GM18520 (cell line): ENCODE data around the gene AP3D1.

ENCODE experiments used
- ATAC-seq: cut with Tn5 transposase; IDR thresholded peaks from one replicate; pipeline ENCODE4 v1.9.1; 2021; ENCODE audit not compliant: unreplicated experiment

Gene AP3D1

GRCh38 chr19:2181633-2181997, 30.2 kb upstream of the AP3D1 start:
- ATAC-seq, result no peak

DNA sequence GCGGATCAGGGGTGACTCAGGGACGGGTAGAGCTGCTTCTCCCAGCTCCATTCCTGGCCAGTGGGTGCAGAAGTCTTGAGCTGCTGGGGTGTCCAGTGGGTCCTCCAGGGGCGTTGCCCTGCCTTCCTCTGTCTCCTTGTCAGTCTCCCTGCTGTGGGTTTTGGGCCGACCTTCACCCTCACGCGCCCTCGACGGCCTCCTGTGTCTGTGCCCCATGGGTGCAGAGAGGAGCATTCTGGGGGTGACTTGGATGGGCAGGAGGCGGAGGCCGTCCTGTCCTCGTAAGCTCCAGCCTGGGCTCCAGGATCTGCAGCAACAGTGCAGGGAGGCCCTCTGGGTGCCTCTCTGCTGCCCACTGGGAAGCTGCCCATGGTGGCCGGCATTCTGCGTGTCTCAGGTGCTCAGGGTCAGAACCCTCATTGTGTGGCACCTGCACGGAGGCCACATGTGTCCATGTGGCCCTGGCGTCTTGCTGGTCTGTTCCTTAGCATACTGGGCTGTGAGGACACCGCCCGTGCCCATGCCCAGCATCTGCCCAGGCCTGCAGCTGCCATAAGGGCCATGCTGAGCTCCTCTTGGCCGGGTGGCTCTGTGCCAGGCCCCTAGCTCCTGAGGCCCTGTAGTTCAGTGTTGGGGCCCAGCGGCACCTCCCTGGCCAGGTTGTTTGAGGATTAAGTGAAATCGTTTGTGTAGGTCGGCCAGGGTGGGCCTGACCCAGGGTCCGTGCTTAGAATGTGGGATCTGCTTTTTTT, 29.7 kb upstream of the AP3D1 start:
- no peak for ATAC-seq

DNA sequence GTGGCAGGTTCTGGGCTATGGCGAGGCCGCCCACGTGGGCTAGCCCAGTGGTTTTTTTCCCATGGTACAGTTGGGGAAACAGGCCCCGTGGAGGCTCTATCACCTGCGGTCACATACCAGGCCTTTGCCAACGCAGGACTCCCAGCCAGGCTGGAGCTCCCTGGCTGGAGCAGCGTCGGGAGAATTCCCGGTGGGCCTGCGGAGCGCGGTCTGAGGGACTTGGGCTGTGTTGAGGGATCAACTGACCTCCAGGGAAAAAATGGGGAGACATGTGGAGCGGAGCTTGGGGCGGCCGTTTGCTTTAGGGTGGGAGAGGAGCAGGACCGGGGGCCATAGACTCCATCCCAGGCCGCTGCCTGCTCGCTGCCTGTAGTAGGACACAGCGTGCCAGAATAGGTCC, 28.7 kb upstream of the AP3D1 start:
- no peak for ATAC-seq

- ATAC-seq, result no peak
Measured at GRCh38 chr19:2179095-2179494, 27.7 kb upstream of the AP3D1 start.

- ATAC-seq, result no peak
Measured at GRCh38 chr19:2176337-2176994, 25.1 kb upstream of the AP3D1 start.

DNA sequence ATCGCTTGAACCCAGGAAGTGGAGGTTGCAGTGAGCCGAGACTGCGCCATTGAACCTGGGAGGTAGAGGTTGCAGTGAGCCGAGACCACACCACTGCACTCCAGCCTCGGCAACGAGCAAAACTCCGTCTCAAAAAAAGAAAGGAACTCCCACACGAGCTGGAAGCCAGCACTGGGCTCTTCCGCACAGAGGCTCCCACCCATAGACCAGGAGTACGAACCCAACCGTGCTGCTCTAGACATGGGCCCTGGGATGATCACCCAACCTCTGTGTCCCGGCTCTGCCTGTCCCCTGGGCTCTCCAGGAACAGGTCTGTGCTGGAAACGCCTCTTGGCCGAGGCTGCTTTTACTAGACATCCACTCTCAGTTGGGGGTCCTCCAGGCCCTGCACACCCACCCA, 24.4 kb upstream of the AP3D1 start:
- no peak for ATAC-seq

- ATAC-seq, result no peak
Measured at GRCh38 chr19:2173767-2174577, 22.6 kb upstream of the AP3D1 start.

DNA sequence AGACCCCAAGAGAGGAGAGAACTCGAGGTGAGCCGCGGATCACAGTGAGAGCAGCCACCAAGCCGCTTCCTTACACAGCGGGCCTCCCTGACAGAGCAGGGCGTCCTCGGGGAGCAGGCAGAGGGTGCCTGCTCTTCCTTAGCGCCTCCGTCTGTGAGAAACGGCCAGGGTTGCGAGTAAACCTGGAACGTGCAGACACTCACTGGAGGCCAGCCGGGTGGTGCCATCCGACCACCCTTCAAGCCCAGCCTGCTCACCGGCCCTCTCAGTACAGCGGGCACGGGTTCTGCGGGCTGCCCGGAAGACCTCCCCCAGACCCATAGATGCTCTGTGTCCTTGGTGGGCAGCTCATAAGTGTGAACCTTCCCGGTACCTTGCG, 22.0 kb upstream of the AP3D1 start:
- ATAC-seq, result no peak

DNA sequence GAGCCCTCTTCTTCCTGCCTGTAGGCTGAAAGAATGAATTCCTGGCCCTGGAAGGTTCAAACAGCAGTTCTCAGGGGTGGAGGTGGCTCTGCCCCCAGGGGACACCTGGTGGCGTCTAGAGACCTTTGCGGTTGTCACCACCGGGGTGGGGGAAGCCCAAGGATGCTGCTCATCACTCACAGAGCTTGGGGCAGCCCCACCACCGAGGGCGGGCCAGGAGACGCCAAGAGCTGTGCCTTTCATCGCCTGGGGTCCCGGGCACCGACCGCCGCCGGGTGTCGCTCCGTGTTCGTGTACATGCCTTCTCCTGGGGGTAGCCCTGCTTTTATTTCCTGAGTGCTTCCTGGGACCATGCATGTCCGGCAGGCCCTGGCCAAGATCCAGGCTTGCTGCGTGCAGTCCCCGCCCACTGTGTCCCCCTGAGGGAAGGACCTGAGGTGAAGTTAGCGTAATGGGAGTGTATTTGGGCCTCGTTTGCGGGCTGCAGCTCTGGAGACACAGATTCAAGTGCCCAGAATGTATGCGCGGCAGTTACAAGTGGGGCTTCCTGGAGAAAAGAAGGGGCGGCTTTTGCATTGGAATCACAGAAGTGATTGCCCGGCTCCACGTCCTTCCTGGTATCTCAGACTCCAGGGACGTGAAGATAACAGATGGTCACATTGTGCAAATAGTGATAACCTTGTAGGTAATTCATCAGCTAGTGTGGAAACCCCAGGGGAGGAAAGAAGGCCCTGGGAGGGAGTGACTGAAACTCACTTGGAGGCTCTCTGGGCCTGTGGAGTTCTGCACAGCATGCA, 20.2 kb upstream of the AP3D1 start:
- peak; percentile 28 for ATAC-seq

DNA sequence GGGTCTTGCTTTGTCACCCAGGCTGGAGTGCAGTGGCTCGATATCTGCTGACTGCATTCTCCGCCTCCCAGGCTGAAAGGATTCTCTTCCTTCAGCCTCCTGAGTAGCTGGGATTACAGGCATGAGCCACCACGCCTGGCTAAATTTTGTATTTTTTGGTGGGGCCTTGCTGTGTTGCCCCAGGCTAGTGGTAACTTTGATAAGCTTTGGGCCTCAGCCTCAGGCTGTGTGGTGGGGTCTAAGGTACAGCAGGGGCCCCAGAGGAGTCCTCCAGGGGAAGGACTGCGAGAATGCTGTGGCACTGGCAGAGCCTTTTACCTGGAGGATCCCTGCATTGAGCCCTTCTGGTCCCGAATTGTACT, 19.6 kb upstream of the AP3D1 start:
- no peak for ATAC-seq

GRCh38 chr19:2170219-2170618, 18.9 kb upstream of the AP3D1 start:
- ATAC-seq, result no peak

DNA sequence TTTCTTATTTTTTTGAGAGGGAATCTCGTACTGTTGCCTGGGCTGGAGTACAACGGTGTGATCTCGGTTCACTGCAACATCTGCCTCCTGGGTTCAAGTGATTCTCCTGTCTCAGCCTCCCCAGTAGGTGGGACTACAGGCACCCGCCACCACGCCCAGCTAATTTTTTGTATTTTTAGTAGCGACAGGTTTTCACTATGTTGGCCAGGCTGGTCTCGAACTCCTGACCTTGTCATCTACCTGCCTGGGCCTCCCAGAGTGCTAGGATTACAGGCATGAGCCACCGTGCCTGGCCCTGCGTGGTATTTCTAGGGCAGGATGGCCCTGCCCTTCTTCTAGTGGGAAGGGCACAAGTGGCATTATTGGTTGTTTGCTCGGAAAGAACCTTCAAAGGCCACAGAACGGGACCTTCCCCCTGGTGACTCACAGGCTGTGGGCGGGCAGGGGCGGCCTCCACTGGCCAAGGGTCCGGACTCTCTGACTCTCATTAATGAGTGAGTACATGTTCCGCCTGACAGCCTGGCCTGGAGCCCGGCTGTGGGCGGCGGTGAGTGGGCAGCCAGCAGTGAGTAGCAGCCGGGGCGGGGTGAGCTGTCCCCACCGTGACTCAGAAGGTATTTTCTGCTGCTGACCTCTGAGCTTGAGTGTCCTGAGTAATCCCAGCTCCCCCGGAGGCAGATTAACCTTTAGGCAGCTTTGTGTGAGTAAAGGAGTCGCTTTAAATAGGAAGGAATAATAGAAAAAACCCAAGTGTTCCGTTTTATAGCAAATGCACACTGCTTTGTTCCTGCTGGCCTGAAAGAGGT, 17.5 kb upstream of the AP3D1 start:
- ATAC-seq, result peak; percentile 37

- peak; percentile 21 for ATAC-seq
Measured at GRCh38 chr19:2167896-2168618, 16.7 kb upstream of the AP3D1 start.

GRCh38 chr19:2166741-2167738, 15.7 kb upstream of the AP3D1 start:
- no peak for ATAC-seq

- ATAC-seq, result no peak
Measured at GRCh38 chr19:2164020-2164998, 12.9 kb upstream of the AP3D1 start.

DNA sequence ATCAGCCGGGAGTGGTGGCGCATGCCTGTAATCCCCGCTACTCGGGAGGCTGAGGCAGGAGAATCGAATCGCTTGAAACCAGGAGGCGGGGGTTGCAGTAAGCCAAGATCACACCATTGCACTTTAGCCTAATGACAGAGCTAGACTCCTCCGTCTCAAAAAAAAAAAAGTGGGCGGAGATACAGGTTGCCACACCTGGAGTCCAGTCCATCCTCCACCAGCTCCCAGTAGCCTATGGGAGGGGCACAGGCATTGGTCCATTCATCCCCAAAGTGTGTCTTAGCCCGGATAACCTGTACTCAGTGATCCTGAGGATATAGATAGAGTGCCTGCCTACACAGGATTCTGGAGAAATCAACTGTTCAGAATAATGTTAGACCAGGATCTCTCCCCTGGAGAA, 9.0 kb upstream of the AP3D1 start:
- no peak for ATAC-seq

- ATAC-seq, result no peak
Measured at GRCh38 chr19:2157452-2157851, 6.1 kb upstream of the AP3D1 start.
